Tibial nerve (tissue), 4 donors: ENCODE results near the gene COIL.

ENCODE experiments used
- CTCF ChIP-seq, 5 experiments: fragments of 200-600 bp in 3 of 5; fragments of 450-650 bp in 2 of 5; sonication (generic) in 3 of 5; IDR thresholded peaks; one replicate each; pipeline ENCODE4 v1.5.1; 2016 to 2019; ENCODE audit warnings: antibody characterized with exemption in 5 of 5, mild to moderate bottlenecking in 3 of 5, moderate library complexity in 2 of 5
- EP300 ChIP-seq, 2 donors: sonication (generic); formaldehyde crosslinking; IDR thresholded peaks; one replicate each; pipeline ENCODE4 v1.6.1; 2017; ENCODE audit warnings: antibody characterized with exemption in 2 of 2, mild to moderate bottlenecking in 1 of 2
- POLR2A ChIP-seq, 2 donors: fragments of 450-650 bp; IDR thresholded peaks; one replicate each; pipeline ENCODE4 v1.6.1; 2017; ENCODE audit warnings: antibody characterized with exemption in 2 of 2, mild to moderate bottlenecking in 2 of 2, moderate library complexity in 2 of 2

DNA sequence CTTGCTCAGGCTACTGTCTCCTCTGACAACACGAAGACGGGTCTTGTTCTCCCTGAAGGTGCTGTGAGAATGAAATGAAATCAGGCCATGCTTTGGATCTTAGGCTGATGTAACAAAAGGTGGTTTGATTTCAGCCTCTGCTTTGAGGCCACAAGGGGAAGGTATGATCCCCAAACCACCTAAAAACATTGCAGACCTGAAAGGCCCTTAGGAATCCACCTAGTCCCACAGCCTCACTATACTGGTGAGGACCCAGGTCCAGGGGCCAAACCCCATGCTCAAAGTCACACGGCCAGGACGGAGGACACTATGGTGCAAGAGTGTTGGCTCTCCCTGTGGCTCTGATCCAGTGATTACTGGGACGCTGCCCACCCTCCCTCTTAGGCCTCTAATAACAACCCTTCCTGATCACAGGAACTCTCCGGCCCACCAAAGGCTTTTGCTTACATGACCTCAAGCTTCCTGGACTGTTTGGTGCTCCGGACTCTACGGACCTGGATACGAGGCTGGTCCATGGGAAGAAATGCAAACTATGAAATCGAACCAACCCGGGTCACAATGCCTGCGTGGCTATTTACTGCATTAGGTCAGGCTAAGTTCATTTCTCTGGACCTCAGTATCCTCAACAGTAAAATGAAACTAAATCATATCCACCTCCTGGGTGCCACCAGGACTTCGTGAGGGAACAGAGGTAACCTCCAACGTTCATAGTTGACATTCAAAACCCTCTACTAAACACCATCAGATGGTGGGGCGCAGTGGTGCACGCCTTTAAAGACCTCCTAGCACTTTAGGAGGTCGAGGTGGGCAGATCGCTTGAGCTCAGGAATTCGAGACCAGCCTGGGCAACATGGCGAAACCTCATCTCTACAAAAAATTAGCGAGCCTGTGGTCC, 48.5 kb downstream of the COIL start:
- no peak for TF ChIP-seq POLR2A (IDR thresholded peaks at IDR 0.05)
- TF ChIP-seq CTCF (IDR thresholded peaks at IDR 0.05) = no peak
- TF ChIP-seq EP300 (IDR thresholded peaks at IDR 0.05) = peak in 1 of 2 donors; percentile 60
